Smooth muscle cell (in vitro differentiated cells): ENCODE data around the gene SZT2. TPM values are rescaled to one million over a fixed set of nuclear protein-coding genes. Genes with fewer than 3 reads are reported as not detected.

Experiments used
- DNase-seq: peaks from one replicate; lab custom pipeline; 2025; ENCODE audit not compliant: unreplicated experiment; lab: John Stamatoyannopoulos, UW
- H2AFZ ChIP-seq: fragments of 200-600 bp; sonication (generic); 2 replicates; pipeline ENCODE4 v1.6.0; 2016; ENCODE audit warnings: antibody characterized with exemption, low read depth, mild to moderate bottlenecking
- H3F3A ChIP-seq: fragments of 200-600 bp; sonication (generic); 2 replicates; pipeline ENCODE4 v1.6.0; 2017; ENCODE audit warnings: antibody characterized with exemption, low read depth
- H3K27ac ChIP-seq: fragments of 200-600 bp; sonication (generic); 2 replicates; pipeline ENCODE4 v1.5.1; 2016; ENCODE audit warnings: low read depth, mild to moderate bottlenecking
- H3K27me3 ChIP-seq: fragments of 200-600 bp; sonication (generic); 2 replicates; pipeline ENCODE4 v1.6.1; 2016; ENCODE audit warnings: low read depth, mild to moderate bottlenecking
- H3K36me3 ChIP-seq: fragments of 200-600 bp; sonication (generic); 2 replicates; pipeline ENCODE4 v1.5.1; 2016; ENCODE audit warnings: low read depth
- H3K4me1 ChIP-seq: fragments of 200-600 bp; sonication (generic); 2 replicates; pipeline ENCODE4 v1.5.1; 2016; ENCODE audit warnings: low read depth
- H3K4me2 ChIP-seq: fragments of 200-600 bp; sonication (generic); 2 replicates; pipeline ENCODE4 v1.6.0; 2016; ENCODE audit warnings: mild to moderate bottlenecking
- H3K4me3 ChIP-seq: fragments of 200-600 bp; sonication (generic); 2 replicates; pipeline ENCODE4 v1.5.1; 2016; ENCODE audit warnings: mild to moderate bottlenecking
- H3K79me2 ChIP-seq: fragments of 200-600 bp; sonication (generic); 2 replicates; pipeline ENCODE4 v1.6.0; 2016; ENCODE audit warnings: low read depth, mild to moderate bottlenecking
- H3K9ac ChIP-seq: fragments of 200-600 bp; sonication (generic); 2 replicates; pipeline ENCODE4 v1.6.0; 2016; ENCODE audit warnings: low read depth
- H3K9me3 ChIP-seq: fragments of 200-600 bp; sonication (generic); replicated peaks from 2 replicates; pipeline ENCODE4 v1.5.1; 2016; ENCODE audit warnings: low read depth
- H4K20me1 ChIP-seq: fragments of 200-600 bp; sonication (generic); 2 replicates; pipeline ENCODE4 v1.6.0; 2016; ENCODE audit warnings: low read depth
- CTCF ChIP-seq: fragments of 200-600 bp; sonication (generic); IDR thresholded peaks from 2 replicates; pipeline ENCODE4 v1.5.1; 2017; ENCODE audit warnings: borderline replicate concordance, mild to moderate bottlenecking, antibody characterized with exemption; ENCODE audit not compliant: insufficient read depth, poor library complexity, severe bottlenecking
- WGBS: methylation state at CpG from one replicate; pipeline ENCODE4 v1.1.7; 2016; ENCODE audit warnings: low lambda C conversion rate; 5-methylcytosine and 5-hydroxymethylcytosine counted together
- polyA plus RNA-seq: library from polyadenylated mRNA; unstranded; fragments of >200 nt; fragmentation: Nextera tagmentation; extraction: Ambion mirVana; gene quantifications from 2 replicates; pipeline ENCODE4 v1.2.1, GENCODE V29; 2016
- total RNA-seq: library from RNA; depleted of rRNA; stranded (reverse); fragments of >200 nt; gene quantifications from 2 replicates; pipeline ENCODE4 v1.2.3, GENCODE V29; 2014

SZT2 gene
- total and polyA plus RNA-seq, 2 experiments from 2014 or later: 9.0 to 20.8 TPM

GRCh38 chr1:43414634-43415223 is 25.0 kb downstream of the SZT2 start:
- Histone ChIP-seq H3K4me1 (no peaks in the 10 kb centered on the region), H4K20me1 (no peaks in the 10 kb centered on the region), H3K79me2 (no peaks in the 10 kb centered on the region), H3K4me3 (no peak overlapping the region), H3K4me2 (no peak overlapping the region), H3K27me3 (no peaks in the 10 kb centered on the region), H2AFZ (no peak overlapping the region), H3K9ac (no peak overlapping the region), H3K27ac (no peak overlapping the region), H3K9me3 (no peaks in the 10 kb centered on the region), H3F3A (no peaks in the 10 kb centered on the region), H3K36me3 (peaks cover 14% of the 10 kb centered on the region)
- TF ChIP-seq CTCF: peak; percentile 60
- DNase-seq: no peak
- 87% methylated on average over 5 of the region's 5 CpGs for WGBS

GRCh38 chr1:43415901-43416300 is 26.2 kb downstream of the SZT2 start:
- Histone ChIP-seq H3K9me3 (no peaks in the 10 kb centered on the region), H3K4me3 (no peak overlapping the region), H3K27me3 (no peaks in the 10 kb centered on the region), H3K9ac (no peak overlapping the region), H3K79me2 (no peaks in the 10 kb centered on the region), H3F3A (no peaks in the 10 kb centered on the region), H3K4me2 (no peak overlapping the region), H3K36me3 (peaks cover 14% of the 10 kb centered on the region), H2AFZ (no peak overlapping the region), H3K4me1 (no peaks in the 10 kb centered on the region), H4K20me1 (no peaks in the 10 kb centered on the region), H3K27ac (no peak overlapping the region)
- no peak for DNase-seq
- WGBS: 91% methylated on average over 5 of the region's 5 CpGs
- no peak for TF ChIP-seq CTCF

GRCh38 chr1:43418858-43419257 is 29.2 kb downstream of the SZT2 start:
- 94% methylated on average over 4 of the region's 4 CpGs for WGBS
- Histone ChIP-seq H3F3A (no peaks in the 10 kb centered on the region), H3K79me2 (no peaks in the 10 kb centered on the region), H3K27me3 (no peaks in the 10 kb centered on the region), H2AFZ (no peak overlapping the region), H3K4me2 (no peak overlapping the region), H3K4me3 (no peak overlapping the region), H4K20me1 (no peaks in the 10 kb centered on the region), H3K27ac (no peak overlapping the region), H3K9me3 (no peaks in the 10 kb centered on the region), H3K4me1 (no peaks in the 10 kb centered on the region), H3K36me3 (peaks cover 14% of the 10 kb centered on the region), H3K9ac (no peak overlapping the region)
- no peak for DNase-seq
- TF ChIP-seq CTCF: no peak

GRCh38 chr1:43419627-43420425 is 30.1 kb downstream of the SZT2 start:
- DNase-seq: no peak
- H3K4me3 ChIP-seq: no peak overlapping the region
- no peaks in the 10 kb centered on the region for H4K20me1 ChIP-seq
- no peak for TF ChIP-seq CTCF
- H3K27me3 ChIP-seq: no peaks in the 10 kb centered on the region
- no peak overlapping the region for H3K4me2 ChIP-seq
- 96% methylated on average over 13 of the region's 13 CpGs for WGBS
- no peaks in the 10 kb centered on the region for H3K79me2 ChIP-seq
- no peak overlapping the region for H3K27ac ChIP-seq
- no peaks in the 10 kb centered on the region for H3K9me3 ChIP-seq
- no peak overlapping the region for H3K9ac ChIP-seq
- peaks cover 14% of the 10 kb centered on the region for H3K36me3 ChIP-seq
- no peaks in the 10 kb centered on the region for H3F3A ChIP-seq
- H2AFZ ChIP-seq: no peak overlapping the region
- no peaks in the 10 kb centered on the region for H3K4me1 ChIP-seq
